K562 (cell line): ENCODE results near the gene LRMDA. TPM values are rescaled to one million over a fixed set of nuclear protein-coding genes. Genes with fewer than 3 reads are reported as not detected.

ENCODE experiments used
- ATAC-seq: fragments of 200-7000 bp; cut with Tn5 transposase; 3 replicates; pipeline ENCODE4 v1.9.1; 2020; ENCODE audit warnings: moderate library complexity
- BruUV-seq: library from RNA; stranded (reverse); fragments of 400-500 nt; replicated peaks from 2 replicates; lab custom pipeline; 2021; lab: Mats Ljungman, UMichigan
- CTCF ChIA-PET: fragments of 300-600 bp; formaldehyde crosslinking; extraction: SDS; loops from one replicate; lab custom pipeline; 2021; ENCODE audit warnings: low intra/inter-chr PET ratio; lab: Yijun Ruan, JAX
- POLR2A ChIA-PET: fragments of 300-600, 350-650 bp; sonication (Branson Sonifier 250); formaldehyde crosslinking; extraction: SDS; loops from one replicate; lab custom pipeline; 2021; ENCODE audit warnings: antibody characterized with exemption, inconsistent platforms; lab: Yijun Ruan, JAX
- DNase-seq, 4 experiments: peaks; one replicate each; pipeline versions ENCODE4 v3.0.0 to v3.0.0-alpha.2; 2011 to 2018; ENCODE audit warnings: low spot score in 3 of 4, mixed read lengths in 3 of 4; ENCODE audit errors: extremely low read depth in 1 of 4
- FAIRE-seq: peaks from 2 replicates; lab custom pipeline; 2011; peaks lifted over from hg19 to GRCh38; lab: Jason Lieb, UNC
- H2AFZ ChIP-seq: 2 replicates; pipeline ENCODE4 v1.6.0; 2011; ENCODE audit warnings: low read depth, low read length, control low read depth, inconsistent platforms
- H3K27ac ChIP-seq: fragments of 200-600 bp; 3 replicates; pipeline ENCODE4 v1.8.0; 2011; ENCODE audit warnings: low read depth, mild to moderate bottlenecking, control low read depth, inconsistent platforms, low read length, moderate library complexity, mixed read lengths; ENCODE audit errors: extremely low read depth
- H3K27me3 ChIP-seq, 2 experiments: fragments of 300-600 bp in 1 of 2; 2 replicates in 1 of 2; 3 replicates in 1 of 2; pipeline versions ENCODE4 v1.6.0 to v1.8.0; 2011; ENCODE audit warnings: inconsistent platforms in 2 of 2, low read length in 2 of 2, mild to moderate bottlenecking in 1 of 2, mixed read lengths in 1 of 2, moderate library complexity in 1 of 2; ENCODE audit not compliant: control insufficient read depth in 2 of 2, insufficient read depth in 2 of 2
- H3K36me3 ChIP-seq: fragments of 300-600 bp; 3 replicates; pipeline ENCODE4 v1.8.0; 2011; ENCODE audit warnings: mild to moderate bottlenecking, low read length, inconsistent platforms; ENCODE audit not compliant: control insufficient read depth, insufficient read depth
- H3K4me1 ChIP-seq, 2 experiments: fragments of 200-600 bp in 1 of 2; replicated peaks in 1 of 2; 2 replicates in 1 of 2; 3 replicates in 1 of 2; pipeline versions ENCODE4 v1.5.1 to v1.8.0; 2011; ENCODE audit warnings: inconsistent platforms in 2 of 2, low read length in 2 of 2, mild to moderate bottlenecking in 1 of 2, mixed read lengths in 1 of 2, moderate library complexity in 1 of 2; ENCODE audit not compliant: control insufficient read depth in 2 of 2, insufficient read depth in 2 of 2
- H3K4me2 ChIP-seq: 2 replicates; pipeline ENCODE4 v1.6.1; 2011; ENCODE audit warnings: low read length, control low read depth, inconsistent platforms, mixed read lengths; ENCODE audit not compliant: insufficient read depth
- H3K4me3 ChIP-seq: fragments of 200-600 bp; sonication (generic), shearing (Covaris generic); 2 replicates; pipeline ENCODE4 v1.5.1; 2016; ENCODE audit warnings: control low read depth, inconsistent platforms
- H3K79me2 ChIP-seq: fragments of 200-600 bp; 3 replicates; pipeline ENCODE4 v1.8.0; 2011; ENCODE audit warnings: low read length, inconsistent platforms; ENCODE audit not compliant: control insufficient read depth, insufficient read depth
- H3K9ac ChIP-seq, 2 experiments: 2 replicates each; pipeline versions ENCODE4 v1.6.0 to v1.6.1; 2011; ENCODE audit warnings: low read depth in 2 of 2, low read length in 2 of 2, control low read depth in 1 of 2, inconsistent platforms in 1 of 2, mild to moderate bottlenecking in 1 of 2, mixed read lengths in 1 of 2; ENCODE audit not compliant: insufficient read depth in 1 of 2
- H3K9me1 ChIP-seq: one replicate; pipeline ENCODE4 v1.6.0; 2011; ENCODE audit warnings: inconsistent platforms, mild to moderate bottlenecking, low read length, moderate library complexity; ENCODE audit not compliant: control insufficient read depth, insufficient read depth
- H3K9me3 ChIP-seq: replicated peaks from 2 replicates; pipeline ENCODE4 v1.5.1; 2011; ENCODE audit warnings: low read depth, low read length, inconsistent platforms; ENCODE audit not compliant: control insufficient read depth, insufficient read depth
- H4K20me1 ChIP-seq: replicated peaks from 2 replicates; pipeline ENCODE4 v1.6.1; 2011; ENCODE audit warnings: low read length, inconsistent platforms, mixed read lengths; ENCODE audit not compliant: control insufficient read depth, insufficient read depth
- CREM ChIP-seq: IDR thresholded peaks from 2 replicates; pipeline ENCODE4 v1.6.1; 2014; ENCODE audit warnings: antibody characterized with exemption, low read depth
- FOXA3 ChIP-seq, 2 experiments: fragments of 450-650 bp in 1 of 2; sonication (generic) in 1 of 2; formaldehyde crosslinking; IDR thresholded peaks in 1 of 2; conservative IDR thresholded peaks in 1 of 2; 2 replicates each; pipeline versions ENCODE4 v1.4.0 to v1.8.0; 2020 to 2022; ENCODE audit warnings: mild to moderate bottlenecking in 2 of 2, missing genetic modification reagents in 1 of 2
- GABPA ChIP-seq: fragments of 200-800 bp; sonication (Bioruptor generic); conservative IDR thresholded peaks from 2 replicates; pipeline ENCODE4 v1.6.1; 2016; ENCODE audit warnings: low read depth, missing genetic modification characterization, missing compliant biosample characterization
- HNRNPLL ChIP-seq: fragments of 200-400 bp; formaldehyde crosslinking; IDR thresholded peaks from 2 replicates; pipeline ENCODE4 v1.6.1; 2017; ENCODE audit warnings: low read length, low read depth, mild to moderate bottlenecking; ENCODE audit not compliant: poor library complexity, severe bottlenecking
- KDM4B ChIP-seq, 2 experiments: fragments of 450-650 bp in 1 of 2; sonication (generic) in 1 of 2; IDR thresholded peaks; 2 replicates each; pipeline ENCODE4 v1.6.1; 2016 to 2017; ENCODE audit warnings: borderline replicate concordance in 2 of 2, antibody characterized with exemption in 1 of 2, low read depth in 1 of 2, mild to moderate bottlenecking in 1 of 2
- LEF1 ChIP-seq: fragments of 450-650 bp; IDR thresholded peaks from 2 replicates; pipeline ENCODE4 v1.6.1; 2016; ENCODE audit warnings: mild to moderate bottlenecking
- MAFK ChIP-seq: IDR thresholded peaks from 2 replicates; pipeline ENCODE4 v1.6.1; 2011; ENCODE audit warnings: low read length, improper control_type of control experiment
- MBD2 ChIP-seq: sonication (generic); IDR thresholded peaks from 2 replicates; pipeline ENCODE4 v1.6.1; 2016; ENCODE audit warnings: low read depth, borderline replicate concordance
- RBFOX2 ChIP-seq: fragments of 200-400 bp; formaldehyde crosslinking; IDR thresholded peaks from 2 replicates; pipeline ENCODE4 v1.6.1; 2017; ENCODE audit warnings: low read depth, mild to moderate bottlenecking, low read length, moderate library complexity
- SMARCA5 ChIP-seq: fragments of 450-650 bp; IDR thresholded peaks from 2 replicates; pipeline ENCODE4 v1.6.1; 2016
- SRSF1 ChIP-seq: fragments of 200-400 bp; formaldehyde crosslinking; IDR thresholded peaks from 2 replicates; pipeline ENCODE4 v1.6.1; 2017; ENCODE audit warnings: mild to moderate bottlenecking, low read depth, low read length, moderate library complexity
- STAT5B ChIP-seq: fragments of 250-450 bp; sonication (Bioruptor Pico); IDR thresholded peaks from 2 replicates; pipeline ENCODE4 v1.8.0; 2021; ENCODE audit warnings: mild to moderate bottlenecking, inconsistent platforms
- TAF1 ChIP-seq: IDR thresholded peaks from 2 replicates; pipeline ENCODE4 v1.6.1; 2011; ENCODE audit warnings: mild to moderate bottlenecking, low read length, moderate library complexity; ENCODE audit not compliant: insufficient read depth, control insufficient read depth, severe bottlenecking; ENCODE audit errors: extremely low read depth
- YY1 ChIP-seq, 3 experiments: IDR thresholded peaks; 2 replicates each; pipeline ENCODE4 v1.6.1; 2011; ENCODE audit warnings: low read length in 2 of 3, mild to moderate bottlenecking in 2 of 3, moderate library complexity in 2 of 3, borderline replicate concordance in 1 of 3, control low read depth in 1 of 3, low read depth in 1 of 3; ENCODE audit not compliant: insufficient read depth in 3 of 3, insufficient replicate concordance in 2 of 3, control insufficient read depth in 1 of 3, insufficient read length in 1 of 3; ENCODE audit errors: extremely low read depth in 1 of 3
- WGBS: fragments of 100-300 bp; shearing (Covaris generic); methylation state at CpG from one replicate; pipeline ENCODE4 v1.1.6; 2016; ENCODE audit warnings: low coverage, mixed read lengths; ENCODE audit not compliant: insufficient coverage; ENCODE audit errors: missing lambda C conversion rate; 5-methylcytosine and 5-hydroxymethylcytosine counted together
- in situ Hi-C: fragments of 300-500 bp; cut with MboI; formaldehyde crosslinking; loops from 4 replicates; pipeline ENCODE4 v1.15.0; 2018; ENCODE audit warnings: inconsistent platforms, mixed read lengths
- intact Hi-C: fragments of 100-400 bp; cut with micrococcal nuclease; formaldehyde crosslinking; loops from 2 replicates; pipeline ENCODE4 v1.14.2; 2022
- polyA plus RNA-seq, 8 experiments: library from polyadenylated mRNA; depleted of rRNA in 4 of 8; stranded (reverse) in 5 of 8; unstranded in 3 of 8; fragments of >200 nt; fragmentation: Nextera tagmentation in 2 of 8; fragmentation: Illumina TruSeq in 1 of 8; extraction: Ambion mirVana in 2 of 8; extraction: Trizol in 1 of 8; gene quantifications; 2 replicates each; pipeline versions ENCODE4 v1.2.1 to v1.2.3, GENCODE V29; 2011 to 2014; ENCODE audit warnings: inconsistent platforms in 1 of 8, missing spikeins in 1 of 8
- total RNA-seq, 7 experiments: library from RNA; depleted of rRNA in 6 of 7; stranded (reverse); fragments of >200 nt in 6 of 7; fragmentation: Illumina TruSeq in 2 of 7; extraction: Trizol in 2 of 7; gene quantifications; 2 replicates each; pipeline versions ENCODE4 v1.2.1 to v1.2.3, GENCODE V29; 2011 to 2021; ENCODE audit warnings: low replicate concordance in 1 of 7
- TF ChIP-seq, protein P1 (sequence below): fragments of 450-650 bp; formaldehyde crosslinking; conservative IDR thresholded peaks from 2 replicates; pipeline ENCODE4 v1.4.0; 2022; ENCODE audit warnings: mild to moderate bottlenecking, missing genetic modification characterization
- TF ChIP-seq, protein P2 (sequence below): fragments of 250-450 bp; sonication (Bioruptor Pico); IDR thresholded peaks from 2 replicates; pipeline ENCODE4 v1.9.0; 2021; ENCODE audit warnings: mild to moderate bottlenecking
- TF ChIP-seq, protein P3 (sequence below): IDR thresholded peaks from 3 replicates; pipeline ENCODE4 v1.6.1; 2011; ENCODE audit warnings: borderline replicate concordance, mild to moderate bottlenecking; ENCODE audit not compliant: insufficient read length, insufficient read depth
- TF ChIP-seq, protein P4 (sequence below): conservative IDR thresholded peaks from 2 replicates; pipeline ENCODE4 v1.6.1; 2011; ENCODE audit warnings: low read depth, mild to moderate bottlenecking, low read length; ENCODE audit not compliant: control insufficient read depth

LRMDA gene
- total and polyA plus RNA-seq, 9 of the 15 experiments (the other 6 are each of a cell fraction or from before 2014, with no cell fraction given): 0.25 TPM; not detected in 8

DNA sequence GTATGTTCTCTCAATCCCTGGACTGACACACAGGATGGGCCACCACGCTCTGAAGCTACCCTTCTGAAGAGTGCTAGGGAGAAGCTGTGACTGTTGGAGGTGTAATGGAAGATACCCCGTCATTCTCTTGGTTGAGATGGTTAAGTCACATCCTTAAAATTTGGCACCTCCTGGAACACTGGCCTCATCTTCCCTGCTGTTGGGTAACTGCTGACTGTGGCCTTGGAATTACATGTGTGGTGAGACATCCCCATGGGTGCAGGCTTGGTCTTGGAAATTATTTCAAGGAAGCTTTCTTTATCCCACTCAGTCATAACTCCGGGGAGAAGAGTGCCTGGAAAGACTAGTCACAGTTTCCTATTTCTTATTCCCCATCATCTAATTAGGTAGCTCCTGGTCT is 62.0 kb downstream of the LRMDA start:
- no peak for DNase-seq
- POLR2A ChIA-PET: interaction anchor here (0.7 kb wide), 1 partner anchor 29 kb away, joined by 3 read pairs; no protein-coding TSS in a partner anchor
- Histone ChIP-seq H3K9me1 (no peaks in the 10 kb centered on the region), H3K27me3 (no peaks in the 10 kb centered on the region), H4K20me1 (no peaks in the 10 kb centered on the region), H3K27ac (no peak overlapping the region), H2AFZ (no peak overlapping the region), H3K4me3 (no peak overlapping the region), H3K36me3 (no peaks in the 10 kb centered on the region), H3K9ac (no peak overlapping the region), H3K4me1 (no peaks in the 10 kb centered on the region), H3K9me3 (no peaks in the 10 kb centered on the region), H3K79me2 (no peaks in the 10 kb centered on the region), H3K4me2 (no peak overlapping the region)
- WGBS: 2% methylated on average over 3 of the region's 3 CpGs
- CTCF ChIA-PET: no interaction called here
- no peak for ATAC-seq
- in situ Hi-C loops (no loop called here), intact Hi-C loops (no loop called here)
- no peak for FAIRE-seq
- TF ChIP-seq FOXA3 (CRISPR knock-in tag; conservative IDR thresholded peaks at IDR 0.05 in 1 of 2, IDR thresholded peaks at IDR 0.05 in 1 of 2): no peak
- TF ChIP-seq, protein P1, sequence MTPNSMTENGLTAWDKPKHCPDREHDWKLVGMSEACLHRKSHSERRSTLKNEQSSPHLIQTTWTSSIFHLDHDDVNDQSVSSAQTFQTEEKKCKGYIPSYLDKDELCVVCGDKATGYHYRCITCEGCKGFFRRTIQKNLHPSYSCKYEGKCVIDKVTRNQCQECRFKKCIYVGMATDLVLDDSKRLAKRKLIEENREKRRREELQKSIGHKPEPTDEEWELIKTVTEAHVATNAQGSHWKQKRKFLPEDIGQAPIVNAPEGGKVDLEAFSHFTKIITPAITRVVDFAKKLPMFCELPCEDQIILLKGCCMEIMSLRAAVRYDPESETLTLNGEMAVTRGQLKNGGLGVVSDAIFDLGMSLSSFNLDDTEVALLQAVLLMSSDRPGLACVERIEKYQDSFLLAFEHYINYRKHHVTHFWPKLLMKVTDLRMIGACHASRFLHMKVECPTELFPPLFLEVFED (CRISPR knock-in tag): no peak
- no peak for TF ChIP-seq SRSF1
- no peak for TF ChIP-seq CREM
- no peak for TF ChIP-seq KDM4B (IDR thresholded peaks at IDR 0.05; ENCODE audit: borderline replicate concordance in 2 of 2, low read depth in 1 of 2)
- no peak for TF ChIP-seq STAT5B
- no peak for TF ChIP-seq MAFK
- no peak for TF ChIP-seq SMARCA5
- TF ChIP-seq YY1 (IDR thresholded peaks at IDR 0.05; ENCODE audit: borderline replicate concordance in 1 of 3, control insufficient read depth in 1 of 3, extremely low read depth in 1 of 3, insufficient read depth in 3 of 3, insufficient read length in 1 of 3, insufficient replicate concordance in 2 of 3, low read depth in 1 of 3, low read length in 2 of 3): no peak
- TF ChIP-seq GABPA (tag): no peak
- TF ChIP-seq, protein P2, sequence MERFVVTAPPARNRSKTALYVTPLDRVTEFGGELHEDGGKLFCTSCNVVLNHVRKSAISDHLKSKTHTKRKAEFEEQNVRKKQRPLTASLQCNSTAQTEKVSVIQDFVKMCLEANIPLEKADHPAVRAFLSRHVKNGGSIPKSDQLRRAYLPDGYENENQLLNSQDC (CRISPR knock-in tag): no peak
- TF ChIP-seq, protein P3, sequence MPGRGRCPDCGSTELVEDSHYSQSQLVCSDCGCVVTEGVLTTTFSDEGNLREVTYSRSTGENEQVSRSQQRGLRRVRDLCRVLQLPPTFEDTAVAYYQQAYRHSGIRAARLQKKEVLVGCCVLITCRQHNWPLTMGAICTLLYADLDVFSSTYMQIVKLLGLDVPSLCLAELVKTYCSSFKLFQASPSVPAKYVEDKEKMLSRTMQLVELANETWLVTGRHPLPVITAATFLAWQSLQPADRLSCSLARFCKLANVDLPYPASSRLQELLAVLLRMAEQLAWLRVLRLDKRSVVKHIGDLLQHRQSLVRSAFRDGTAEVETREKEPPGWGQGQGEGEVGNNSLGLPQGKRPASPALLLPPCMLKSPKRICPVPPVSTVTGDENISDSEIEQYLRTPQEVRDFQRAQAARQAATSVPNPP: no peak
- no peak for TF ChIP-seq MBD2
- no peak for TF ChIP-seq LEF1
- TF ChIP-seq, protein P4, sequence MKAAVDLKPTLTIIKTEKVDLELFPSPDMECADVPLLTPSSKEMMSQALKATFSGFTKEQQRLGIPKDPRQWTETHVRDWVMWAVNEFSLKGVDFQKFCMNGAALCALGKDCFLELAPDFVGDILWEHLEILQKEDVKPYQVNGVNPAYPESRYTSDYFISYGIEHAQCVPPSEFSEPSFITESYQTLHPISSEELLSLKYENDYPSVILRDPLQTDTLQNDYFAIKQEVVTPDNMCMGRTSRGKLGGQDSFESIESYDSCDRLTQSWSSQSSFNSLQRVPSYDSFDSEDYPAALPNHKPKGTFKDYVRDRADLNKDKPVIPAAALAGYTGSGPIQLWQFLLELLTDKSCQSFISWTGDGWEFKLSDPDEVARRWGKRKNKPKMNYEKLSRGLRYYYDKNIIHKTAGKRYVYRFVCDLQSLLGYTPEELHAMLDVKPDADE: no peak
- no peak for TF ChIP-seq RBFOX2
- TF ChIP-seq TAF1: no peak
- TF ChIP-seq HNRNPLL: no peak
- no TSS peak for BruUV-seq
